Retinal pigment epithelial cell (primary cell): Measurements from ENCODE around the gene LEPROT.

ENCODE experiments used
- DNase-seq: peaks from one replicate; pipeline ENCODE4 v3.0.0-alpha.2; 2010; ENCODE audit warnings: low read depth
- H3K4me3 ChIP-seq: 2 replicates; pipeline ENCODE4 v1.5.1; 2011; ENCODE audit warnings: mild to moderate bottlenecking, low read length, control low read depth, moderate library complexity
- CTCF ChIP-seq: conservative IDR thresholded peaks from 2 replicates; pipeline ENCODE4 v1.5.1; 2011; ENCODE audit warnings: low read depth, low read length, control low read depth, inconsistent platforms

The LEPROT gene

GRCh38 chr1:65421351-65422025 is 1.0 kb downstream of the LEPROT start:
- peak overlapping the region; percentile 88 for H3K4me3 ChIP-seq
- TF ChIP-seq CTCF = no peak
- no peak for DNase-seq

- no peak for TF ChIP-seq CTCF
- peak overlapping the region; percentile 88 for H3K4me3 ChIP-seq
- no peak for DNase-seq
Observed at GRCh38 chr1:65422241-65423203, 2.1 kb downstream of the LEPROT start.

GRCh38 chr1:65423884-65424572 is 3.6 kb downstream of the LEPROT start:
- H3K4me3 ChIP-seq = no peak overlapping the region
- no peak for TF ChIP-seq CTCF
- peak; percentile 90 for DNase-seq

- DNase-seq = no peak
- no peak overlapping the region for H3K4me3 ChIP-seq
- TF ChIP-seq CTCF = no peak
Observed at GRCh38 chr1:65424573-65424889, 4.1 kb downstream of the LEPROT start.

- no peak for DNase-seq
- TF ChIP-seq CTCF = no peak
- H3K4me3 ChIP-seq = no peak overlapping the region
Observed at GRCh38 chr1:65425006-65425405, 4.5 kb downstream of the LEPROT start.

GRCh38 chr1:65425697-65426096 is 5.2 kb downstream of the LEPROT start:
- no peak overlapping the region for H3K4me3 ChIP-seq
- TF ChIP-seq CTCF = no peak
- peak; percentile 84 for DNase-seq
